HFFc6 (cell line): Measurements from ENCODE around the gene SLC22A17. TPM values are rescaled to one million over a fixed set of nuclear protein-coding genes. Genes with fewer than 3 reads are reported as not detected.

Source experiments
- DNase-seq: peaks from one replicate; pipeline ENCODE4 v3.0.0-alpha.2; 2018
- H3K27ac Mint-ChIP-seq: 2 replicates; pipeline ENCODE4 v1.8.0; 2020; ENCODE audit warnings: mild to moderate bottlenecking, mixed read lengths
- H3K27me3 Mint-ChIP-seq: 2 replicates; pipeline ENCODE4 v1.8.0; 2021; ENCODE audit warnings: mild to moderate bottlenecking, moderate library complexity, mixed read lengths; ENCODE audit not compliant: insufficient read depth
- H3K36me3 Mint-ChIP-seq: 2 replicates; pipeline ENCODE4 v1.8.0; 2021; ENCODE audit warnings: low read depth, mixed read lengths
- H3K4me1 Mint-ChIP-seq: 2 replicates; pipeline ENCODE4 v1.8.0; 2020; ENCODE audit warnings: low read depth, mixed read lengths
- H3K4me3 Mint-ChIP-seq: 2 replicates; pipeline ENCODE4 v1.8.0; 2020; ENCODE audit warnings: mild to moderate bottlenecking, moderate library complexity, mixed read lengths
- H3K9me3 Mint-ChIP-seq: 2 replicates; pipeline ENCODE4 v1.8.0; 2020; ENCODE audit warnings: mild to moderate bottlenecking, mixed read lengths
- total RNA-seq, 6 experiments: library from RNA; stranded (reverse); fragmentation: NEBNext Ultra II Directional; extraction: Animal tissue kit (Norgen Biotek cat#: 25700); gene quantifications; 2 replicates in 1 of 6; 3 replicates in 5 of 6; pipeline ENCODE4 v1.2.3, GENCODE V29; 2021
- TF ChIP-seq, protein P1 (sequence below): fragments of 200-600 bp; sonication (generic); IDR thresholded peaks from 2 replicates; pipeline ENCODE4 v1.5.0; 2021; ENCODE audit warnings: antibody characterized with exemption, mild to moderate bottlenecking

Gene SLC22A17
- total RNA-seq, 6 experiments from 2014 or later: 11.7 to 15.6 (median 13.1) TPM

DNA sequence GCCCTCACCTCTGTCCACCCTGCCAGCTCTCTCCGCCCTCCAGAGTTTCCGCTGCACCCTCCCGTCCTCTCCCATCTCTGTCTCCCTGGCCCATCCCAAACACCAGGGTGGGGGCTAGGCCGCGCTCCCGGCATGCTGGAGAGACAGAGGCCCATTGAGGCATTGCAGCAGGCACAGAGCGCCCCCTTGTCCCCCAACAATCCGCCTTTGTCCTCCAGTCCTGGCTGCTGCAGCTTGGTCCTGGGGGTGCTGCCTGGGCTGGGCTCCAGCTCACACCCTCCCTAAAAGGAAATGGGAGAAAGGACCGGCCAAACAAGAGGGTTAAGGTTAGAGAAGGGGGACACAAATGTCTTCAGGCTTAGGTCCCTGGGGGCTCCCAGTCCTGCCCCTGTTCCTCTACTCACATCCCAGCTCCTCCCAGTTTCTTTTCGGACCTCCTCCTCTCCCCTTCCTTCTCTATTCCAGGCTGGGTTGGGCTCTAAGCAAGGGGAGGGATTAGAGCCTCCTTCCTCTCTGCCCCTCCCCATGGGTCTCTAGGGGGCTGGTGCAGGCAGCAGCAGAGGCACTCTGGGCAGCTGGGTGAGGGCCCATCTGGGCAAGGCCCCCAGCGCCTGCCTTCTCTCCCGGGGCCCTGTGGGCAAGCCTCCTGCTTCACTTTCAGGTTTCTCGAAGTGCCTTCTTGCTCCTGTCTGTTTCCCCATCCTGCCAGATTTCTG, 24.0 kb upstream of the SLC22A17 start, which contains the start of gene CMTM5:
Gene CMTM5, plus strand, starts transcription at position 565 of the 716 bp plus-strand sequence. CDS start 206 bp downstream, outside the sequence.
- H3K27ac Mint-ChIP-seq: no peak within 1 kb of the TSS
- H3K27me3 Mint-ChIP-seq: peaks cover 34% of the 10 kb centered on the region
- H3K36me3 Mint-ChIP-seq: no peaks in the 10 kb centered on the region
- no peaks in the 10 kb centered on the region for H3K4me1 Mint-ChIP-seq
- no peak for DNase-seq
- no peak within 1 kb of the TSS for H3K4me3 Mint-ChIP-seq
- TF ChIP-seq, protein P1, sequence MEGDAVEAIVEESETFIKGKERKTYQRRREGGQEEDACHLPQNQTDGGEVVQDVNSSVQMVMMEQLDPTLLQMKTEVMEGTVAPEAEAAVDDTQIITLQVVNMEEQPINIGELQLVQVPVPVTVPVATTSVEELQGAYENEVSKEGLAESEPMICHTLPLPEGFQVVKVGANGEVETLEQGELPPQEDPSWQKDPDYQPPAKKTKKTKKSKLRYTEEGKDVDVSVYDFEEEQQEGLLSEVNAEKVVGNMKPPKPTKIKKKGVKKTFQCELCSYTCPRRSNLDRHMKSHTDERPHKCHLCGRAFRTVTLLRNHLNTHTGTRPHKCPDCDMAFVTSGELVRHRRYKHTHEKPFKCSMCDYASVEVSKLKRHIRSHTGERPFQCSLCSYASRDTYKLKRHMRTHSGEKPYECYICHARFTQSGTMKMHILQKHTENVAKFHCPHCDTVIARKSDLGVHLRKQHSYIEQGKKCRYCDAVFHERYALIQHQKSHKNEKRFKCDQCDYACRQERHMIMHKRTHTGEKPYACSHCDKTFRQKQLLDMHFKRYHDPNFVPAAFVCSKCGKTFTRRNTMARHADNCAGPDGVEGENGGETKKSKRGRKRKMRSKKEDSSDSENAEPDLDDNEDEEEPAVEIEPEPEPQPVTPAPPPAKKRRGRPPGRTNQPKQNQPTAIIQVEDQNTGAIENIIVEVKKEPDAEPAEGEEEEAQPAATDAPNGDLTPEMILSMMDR: no peak
- H3K9me3 Mint-ChIP-seq: no peaks in the 10 kb centered on the region

DNA sequence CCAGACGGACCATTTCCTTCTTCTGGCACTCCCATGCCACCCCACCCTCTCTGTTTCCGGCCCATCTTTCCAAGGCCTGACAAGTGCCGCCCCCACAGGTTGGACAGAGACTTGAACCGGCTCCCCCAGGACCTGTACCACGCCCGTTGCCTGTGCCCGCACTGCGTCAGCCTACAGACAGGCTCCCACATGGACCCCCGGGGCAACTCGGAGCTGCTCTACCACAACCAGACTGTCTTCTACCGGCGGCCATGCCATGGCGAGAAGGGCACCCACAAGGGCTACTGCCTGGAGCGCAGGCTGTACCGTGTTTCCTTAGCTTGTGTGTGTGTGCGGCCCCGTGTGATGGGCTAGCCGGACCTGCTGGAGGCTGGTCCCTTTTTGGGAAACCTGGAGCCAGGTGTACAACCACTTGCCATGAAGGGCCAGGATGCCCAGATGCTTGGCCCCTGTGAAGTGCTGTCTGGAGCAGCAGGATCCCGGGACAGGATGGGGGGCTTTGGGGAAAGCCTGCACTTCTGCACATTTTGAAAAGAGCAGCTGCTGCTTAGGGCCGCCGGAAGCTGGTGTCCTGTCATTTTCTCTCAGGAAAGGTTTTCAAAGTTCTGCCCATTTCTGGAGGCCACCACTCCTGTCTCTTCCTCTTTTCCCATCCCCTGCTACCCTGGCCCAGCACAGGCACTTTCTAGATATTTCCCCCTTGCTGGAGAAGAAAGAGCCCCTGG, 23.0 kb upstream of the SLC22A17 start:
- no peaks in the 10 kb centered on the region for H3K9me3 Mint-ChIP-seq
- H3K4me1 Mint-ChIP-seq: no peaks in the 10 kb centered on the region

DNA sequence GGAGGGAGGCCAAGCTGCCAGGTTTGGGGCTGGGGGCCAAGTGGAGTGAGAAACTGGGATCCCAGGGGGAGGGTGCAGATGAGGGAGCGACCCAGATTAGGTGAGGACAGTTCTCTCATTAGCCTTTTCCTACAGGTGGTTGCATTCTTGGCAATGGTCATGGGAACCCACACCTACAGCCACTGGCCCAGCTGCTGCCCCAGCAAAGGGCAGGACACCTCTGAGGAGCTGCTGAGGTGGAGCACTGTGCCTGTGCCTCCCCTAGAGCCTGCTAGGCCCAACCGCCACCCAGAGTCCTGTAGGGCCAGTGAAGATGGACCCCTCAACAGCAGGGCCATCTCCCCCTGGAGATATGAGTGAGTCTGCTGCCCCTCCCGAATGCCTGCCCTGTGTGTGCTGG, 20.4 kb upstream of the SLC22A17 start:
- no peaks in the 10 kb centered on the region for H3K4me1 Mint-ChIP-seq
- no peak for DNase-seq
- TF ChIP-seq, protein P1: no peak
- peaks cover 35% of the 10 kb centered on the region for H3K27me3 Mint-ChIP-seq
- no peak overlapping the region for H3K27ac Mint-ChIP-seq
- H3K9me3 Mint-ChIP-seq: no peaks in the 10 kb centered on the region
- H3K4me3 Mint-ChIP-seq: no peak overlapping the region
- H3K36me3 Mint-ChIP-seq: no peaks in the 10 kb centered on the region

More for the DNA sequence above, 23.0 kb upstream of the SLC22A17 start:
- Mint-ChIP-seq H3K4me3 (no peak overlapping the region), H3K27ac (no peak overlapping the region), H3K36me3 (no peaks in the 10 kb centered on the region), H3K27me3 (peaks cover 37% of the 10 kb centered on the region)
- DNase-seq: no peak
- TF ChIP-seq, protein P1: no peak

DNA sequence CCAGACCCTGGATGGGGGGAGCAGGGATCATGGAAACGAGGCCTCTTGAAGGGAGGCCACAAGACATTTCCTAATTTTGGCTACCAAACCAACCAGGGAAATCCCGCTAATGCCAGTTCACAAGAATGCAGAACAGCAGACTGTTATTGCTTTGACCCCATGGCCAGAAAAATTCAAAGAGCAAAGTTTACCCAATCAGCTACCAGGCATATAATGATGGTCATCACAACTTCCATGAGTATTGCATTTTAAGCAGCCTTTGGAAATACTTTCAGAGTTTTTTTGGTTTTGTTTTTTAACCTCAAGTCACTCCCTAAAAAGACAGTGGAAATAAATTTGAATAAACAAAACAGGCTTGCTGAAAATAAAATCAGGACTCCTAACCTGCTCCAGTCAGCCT, 19.8 kb upstream of the SLC22A17 start, which contains the start of gene IL25:
Gene IL25, plus strand, starts transcription at position 301 of the 400 bp plus-strand sequence.
- no peak for DNase-seq
- no peaks in the 10 kb centered on the region for H3K4me1 Mint-ChIP-seq
- H3K9me3 Mint-ChIP-seq: no peaks in the 10 kb centered on the region
- H3K27me3 Mint-ChIP-seq: peaks cover 35% of the 10 kb centered on the region
- H3K36me3 Mint-ChIP-seq: no peaks in the 10 kb centered on the region
- no peak within 1 kb of the TSS for H3K4me3 Mint-ChIP-seq
- H3K27ac Mint-ChIP-seq: no peak within 1 kb of the TSS
- TF ChIP-seq, protein P1: no peak

DNA sequence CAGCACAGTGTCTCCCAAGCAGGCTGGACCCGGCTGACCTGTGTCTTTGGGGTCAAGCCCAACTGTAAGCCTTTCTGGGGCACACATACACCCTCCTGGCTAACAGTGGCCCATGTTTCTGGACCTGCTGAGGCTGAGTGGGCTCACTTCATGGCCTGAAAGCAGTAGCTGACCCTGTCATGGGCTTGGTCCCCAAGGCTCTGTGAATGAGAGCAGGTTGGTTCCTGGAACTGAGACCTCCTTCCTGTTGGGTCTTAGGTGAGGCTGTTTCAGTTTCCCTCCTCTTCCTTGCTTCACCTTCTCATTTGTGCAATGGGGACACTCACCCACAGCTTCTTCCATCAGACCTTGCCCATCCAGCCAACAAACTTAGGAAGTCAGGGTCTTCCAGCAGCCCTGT, 19.2 kb upstream of the SLC22A17 start:
- Mint-ChIP-seq H3K4me1 (no peaks in the 10 kb centered on the region), H3K27ac (no peak overlapping the region), H3K27me3 (peaks cover 35% of the 10 kb centered on the region), H3K36me3 (no peaks in the 10 kb centered on the region), H3K9me3 (no peaks in the 10 kb centered on the region), H3K4me3 (no peak overlapping the region)
- no peak for DNase-seq
- TF ChIP-seq, protein P1: no peak
